ENCODE data around the gene KRT17. TPM values are rescaled to one million over a fixed set of nuclear protein-coding genes. Genes with fewer than 3 reads are reported as not detected.

Gene KRT17
- total RNA-seq, 2 donors from 2014 or later: not detected

GRCh38 chr17:41650794-41651624 is 26.6 kb upstream of the KRT17 start:
- H3K36me3 Mint-ChIP-seq (ENCODE audit: low read depth): no peaks in the 10 kb centered on the region
- DNase-seq: peak; percentile 55
- peaks cover 1% of the 10 kb centered on the region for H3K4me1 Mint-ChIP-seq
- no peak overlapping the region for H3K4me3 ChIP-seq (ENCODE audit: low read length)
- H3K27me3 Mint-ChIP-seq (ENCODE audit: insufficient read depth): no peaks in the 10 kb centered on the region
- H3K9me3 ChIP-seq (ENCODE audit: control insufficient read depth, low read length): no peaks in the 10 kb centered on the region
- no peak overlapping the region for H3K27ac Mint-ChIP-seq
- no peak for TF ChIP-seq CTCF (conservative IDR thresholded peaks at IDR 0.05)
- no peaks in the 10 kb centered on the region for H3K27me3 ChIP-seq (ENCODE audit: control insufficient read depth, insufficient read depth, low read length, poor library complexity, severe bottlenecking)
- no peaks in the 10 kb centered on the region for H3K4me1 ChIP-seq (ENCODE audit: control insufficient read depth, insufficient read depth, low read length)
- H3K36me3 ChIP-seq (ENCODE audit: control insufficient read depth, insufficient read depth, low read length): no peaks in the 10 kb centered on the region
- H3K9ac ChIP-seq (ENCODE audit: extremely low read depth, low read length, poor library complexity, severe bottlenecking): no peak overlapping the region
- H3K27ac ChIP-seq (ENCODE audit: low read depth, low read length): no peak overlapping the region
- H3K4me3 Mint-ChIP-seq: no peak overlapping the region
- no peaks in the 10 kb centered on the region for H3K9me3 Mint-ChIP-seq
- WGBS, 2 experiments (ENCODE audit: insufficient coverage in 1 of 2, insufficient read length in 1 of 2): 91 to 100% methylated on average over 5 to 15 of the region's 15 CpGs

- Histone ChIP-seq H3K27ac (ENCODE audit: low read depth, low read length) (no peak overlapping the region), H3K9ac (ENCODE audit: extremely low read depth, low read length, poor library complexity, severe bottlenecking) (no peak overlapping the region), H3K4me1 (ENCODE audit: control insufficient read depth, insufficient read depth, low read length) (no peaks in the 10 kb centered on the region), H3K27me3 (ENCODE audit: control insufficient read depth, insufficient read depth, low read length, poor library complexity, severe bottlenecking) (no peaks in the 10 kb centered on the region), H3K9me3 (ENCODE audit: control insufficient read depth, low read length) (no peaks in the 10 kb centered on the region), H3K4me3 (ENCODE audit: low read length) (no peak overlapping the region), H3K36me3 (ENCODE audit: control insufficient read depth, insufficient read depth, low read length) (no peaks in the 10 kb centered on the region)
- Mint-ChIP-seq H3K4me1 (peaks cover 5% of the 10 kb centered on the region), H3K27ac (no peak overlapping the region), H3K36me3 (ENCODE audit: low read depth) (no peaks in the 10 kb centered on the region), H3K9me3 (no peaks in the 10 kb centered on the region), H3K4me3 (no peak overlapping the region), H3K27me3 (ENCODE audit: insufficient read depth) (no peaks in the 10 kb centered on the region)
- peak; percentile 45 for DNase-seq
- 90% methylated on average over 9 to 10 of the region's 10 CpGs for WGBS, 2 experiments (ENCODE audit: insufficient coverage in 1 of 2, insufficient read length in 1 of 2)
- TF ChIP-seq CTCF (conservative IDR thresholded peaks at IDR 0.05): no peak
Observed at GRCh38 chr17:41649923-41650519, 25.6 kb upstream of the KRT17 start.

GRCh38 chr17:41648411-41649195 is 24.2 kb upstream of the KRT17 start:
- TF ChIP-seq CTCF (conservative IDR thresholded peaks at IDR 0.05): peak; percentile 98
- Mint-ChIP-seq H3K4me3 (peak overlapping the region; percentile 36), H3K4me1 (peaks cover 5% of the 10 kb centered on the region), H3K27me3 (ENCODE audit: insufficient read depth) (no peaks in the 10 kb centered on the region), H3K27ac (no peak overlapping the region), H3K36me3 (ENCODE audit: low read depth) (no peaks in the 10 kb centered on the region), H3K9me3 (no peaks in the 10 kb centered on the region)
- H3K27me3 ChIP-seq (ENCODE audit: control insufficient read depth, insufficient read depth, low read length, poor library complexity, severe bottlenecking): no peaks in the 10 kb centered on the region
- H3K9ac ChIP-seq (ENCODE audit: extremely low read depth, low read length, poor library complexity, severe bottlenecking): no peak overlapping the region
- H3K36me3 ChIP-seq (ENCODE audit: control insufficient read depth, insufficient read depth, low read length): no peaks in the 10 kb centered on the region
- H3K27ac ChIP-seq (ENCODE audit: low read depth, low read length): no peak overlapping the region
- DNase-seq: peak; percentile 98
- H3K4me1 ChIP-seq (ENCODE audit: control insufficient read depth, insufficient read depth, low read length): no peaks in the 10 kb centered on the region
- no peaks in the 10 kb centered on the region for H3K9me3 ChIP-seq (ENCODE audit: control insufficient read depth, low read length)
- peak overlapping the region; percentile 27 for H3K4me3 ChIP-seq (ENCODE audit: low read length)
- WGBS, 2 experiments (ENCODE audit: insufficient coverage in 1 of 2, insufficient read length in 1 of 2): 10% methylated on average over 26 to 35 of the region's 39 CpGs
